ENCODE results near the gene FRMD1.
"Not testable (repeated sequence)": the region's sequence is repeated elsewhere in the genome, so short reads cannot be mapped to it uniquely, and the experiment has no call there.

FRMD1 gene

DNA sequence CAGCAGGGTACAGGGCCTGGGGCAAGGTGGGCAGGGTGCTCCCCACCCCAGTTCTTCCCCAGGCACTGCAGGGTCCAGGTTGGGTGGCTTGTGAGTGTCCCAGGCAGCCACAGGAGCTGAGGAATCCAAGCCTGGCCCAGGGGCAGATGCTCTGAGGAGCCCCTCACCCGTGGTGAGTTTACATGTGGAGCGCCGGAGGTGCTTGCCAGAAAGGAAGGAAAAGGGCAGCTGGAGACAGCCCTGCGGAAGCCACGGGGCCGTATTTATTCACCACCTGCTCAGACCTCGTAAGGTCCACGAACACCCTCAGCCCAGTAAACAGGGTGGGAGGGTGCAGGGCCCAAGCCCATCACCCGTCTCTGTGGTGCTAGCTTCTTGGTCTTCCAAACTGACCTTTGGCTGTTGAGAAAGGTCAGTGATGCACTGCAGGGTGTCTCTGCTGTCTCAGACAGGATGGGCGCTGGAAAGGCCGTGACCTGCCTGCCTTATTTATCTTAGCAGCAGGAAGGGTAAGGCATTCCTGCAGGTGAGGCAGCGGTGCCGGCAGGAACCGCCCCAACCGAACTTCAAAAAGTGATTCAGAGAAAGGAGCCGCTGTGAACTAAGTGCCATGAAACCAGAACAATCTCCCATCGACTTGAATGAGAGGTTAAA, 4.0 kb upstream of the FRMD1 start:
- FAIRE-seq (no peak), DNase-seq (ENCODE audit: insufficient read length) (no peak)
- TF ChIP-seq TAF1 (IDR thresholded peaks at IDR 0.05; ENCODE audit: borderline replicate concordance, low read depth, low read length), result no peak
- no peak for TF ChIP-seq POLR2A (IDR thresholded peaks at IDR 0.05; ENCODE audit: low read depth, low read length)
- no peak for TF ChIP-seq POLR2AphosphoS5 (IDR thresholded peaks at IDR 0.05; ENCODE audit: low read depth, low read length)

DNA sequence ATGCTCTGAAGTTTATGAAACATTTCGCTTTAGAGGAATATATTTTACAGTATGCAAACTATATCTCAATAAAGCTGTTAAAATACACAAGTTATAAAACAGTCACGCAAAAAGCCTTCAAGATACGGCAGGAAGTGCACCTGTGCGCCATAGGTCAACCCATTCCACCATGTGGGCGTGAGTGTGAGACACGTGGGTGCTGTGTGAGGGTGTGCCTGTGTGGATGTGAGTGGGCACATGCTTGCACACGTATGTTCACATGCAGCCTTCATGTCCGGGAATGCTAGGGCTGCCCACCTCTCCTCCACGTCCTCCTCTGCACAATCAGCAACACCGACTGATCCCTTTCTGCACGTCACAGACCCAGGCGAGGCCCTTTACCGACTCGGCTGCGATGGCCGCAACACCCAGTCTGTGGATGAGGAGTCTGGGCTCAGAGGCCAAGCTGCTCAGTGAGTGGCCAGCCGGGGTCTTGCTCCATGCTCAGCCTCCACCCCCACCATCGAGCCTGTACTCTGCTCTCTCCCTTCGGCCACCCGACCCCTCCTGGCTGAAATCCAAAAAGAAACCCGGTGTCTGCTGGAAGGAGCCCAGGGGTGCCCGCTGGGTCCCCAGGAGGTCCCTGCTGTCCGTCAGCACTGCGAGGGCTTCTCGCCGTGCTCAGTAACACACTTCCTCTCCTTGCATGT, 3.0 kb upstream of the FRMD1 start:
- TF ChIP-seq TAF1 (IDR thresholded peaks at IDR 0.05; ENCODE audit: borderline replicate concordance, low read depth, low read length) (no peak), POLR2AphosphoS5 (IDR thresholded peaks at IDR 0.05; ENCODE audit: low read depth, low read length) (no peak), POLR2A (IDR thresholded peaks at IDR 0.05; ENCODE audit: low read depth, low read length) (no peak)
- DNase-seq (ENCODE audit: insufficient read length) (no peak), FAIRE-seq (no peak)

DNA sequence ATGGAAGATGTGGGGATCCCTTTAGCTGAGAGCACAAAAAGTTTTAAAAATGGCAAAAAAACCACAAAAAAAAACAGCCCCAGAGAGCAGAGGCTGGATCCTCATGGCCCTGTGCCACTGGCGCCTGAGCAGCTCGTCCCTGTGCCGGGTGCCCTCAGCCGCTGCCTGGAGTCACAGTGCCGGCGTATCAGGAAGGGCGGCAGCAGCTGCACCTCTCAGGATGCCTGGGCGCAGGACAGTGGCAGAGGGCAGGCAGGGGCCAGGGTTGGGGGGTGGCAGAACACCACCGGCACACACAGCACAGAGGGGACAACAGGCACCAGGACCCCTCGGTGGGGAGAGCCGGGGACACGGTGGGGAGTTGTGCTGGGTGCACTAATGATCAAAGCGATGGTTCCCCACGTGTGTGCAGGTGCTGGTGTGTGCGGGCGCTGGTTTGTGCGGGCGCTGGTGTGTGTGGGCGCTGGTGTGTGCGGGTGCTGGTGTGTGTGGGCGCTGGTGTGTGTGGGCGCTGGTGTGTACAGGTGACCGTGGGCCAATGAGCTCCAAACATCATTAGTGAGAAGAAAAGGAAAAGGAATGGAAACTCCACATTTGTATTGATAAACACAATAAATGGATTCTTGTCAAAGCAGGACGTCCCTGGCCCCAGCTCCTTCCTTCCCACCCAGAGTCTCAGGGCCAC, 1.5 kb upstream of the FRMD1 start:
- no peak for FAIRE-seq
- TF ChIP-seq POLR2AphosphoS5 (IDR thresholded peaks at IDR 0.05; ENCODE audit: low read depth, low read length) (no peak), POLR2A (IDR thresholded peaks at IDR 0.05; ENCODE audit: low read depth, low read length) (no peak), TAF1 (IDR thresholded peaks at IDR 0.05; ENCODE audit: borderline replicate concordance, low read depth, low read length) (no peak)
- DNase-seq (ENCODE audit: insufficient read length), result no peak

DNA sequence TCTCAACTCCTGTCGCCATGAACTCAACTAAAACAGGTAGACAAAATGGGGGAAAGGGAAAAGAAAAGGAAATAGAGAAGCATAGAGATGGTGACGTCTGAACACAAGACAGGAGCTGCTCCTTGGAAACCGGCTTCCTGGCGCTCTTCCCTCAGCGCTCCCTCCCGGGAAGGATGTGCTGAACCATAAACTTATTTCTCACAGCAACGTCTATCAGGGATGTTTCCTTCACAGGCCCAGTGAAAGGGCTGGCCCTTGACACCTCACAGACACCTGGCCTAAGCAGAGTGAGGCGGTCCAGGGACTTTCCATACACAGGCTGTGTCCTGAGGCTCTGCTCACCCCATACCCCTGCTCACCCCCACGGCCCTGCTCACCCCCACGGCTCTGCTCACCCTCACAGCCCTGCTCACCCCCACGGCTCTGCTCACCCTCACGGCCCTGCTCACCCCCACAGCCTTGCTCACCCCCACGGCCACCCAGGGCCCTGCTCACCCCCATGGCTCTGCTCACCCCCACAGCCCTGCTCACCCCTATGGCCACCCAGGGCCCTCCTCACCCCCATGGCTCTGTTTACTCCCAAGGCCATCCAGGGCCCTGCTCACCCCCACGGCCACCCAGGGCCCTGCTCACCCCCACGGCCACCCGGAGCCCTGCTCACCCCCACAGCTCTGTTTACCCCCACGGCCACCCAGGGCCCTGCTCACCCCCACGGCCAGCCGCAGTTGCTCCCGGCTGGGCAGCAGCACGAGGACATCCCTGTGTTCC, 653 bp downstream of the FRMD1 start:
- no peak for FAIRE-seq
- TF ChIP-seq TAF1 (IDR thresholded peaks at IDR 0.05; ENCODE audit: borderline replicate concordance, low read depth, low read length) (no peak), POLR2AphosphoS5 (IDR thresholded peaks at IDR 0.05; ENCODE audit: low read depth, low read length) (no peak), POLR2A (IDR thresholded peaks at IDR 0.05; ENCODE audit: low read depth, low read length) (no peak)
- DNase-seq (ENCODE audit: insufficient read length), result no peak

DNA sequence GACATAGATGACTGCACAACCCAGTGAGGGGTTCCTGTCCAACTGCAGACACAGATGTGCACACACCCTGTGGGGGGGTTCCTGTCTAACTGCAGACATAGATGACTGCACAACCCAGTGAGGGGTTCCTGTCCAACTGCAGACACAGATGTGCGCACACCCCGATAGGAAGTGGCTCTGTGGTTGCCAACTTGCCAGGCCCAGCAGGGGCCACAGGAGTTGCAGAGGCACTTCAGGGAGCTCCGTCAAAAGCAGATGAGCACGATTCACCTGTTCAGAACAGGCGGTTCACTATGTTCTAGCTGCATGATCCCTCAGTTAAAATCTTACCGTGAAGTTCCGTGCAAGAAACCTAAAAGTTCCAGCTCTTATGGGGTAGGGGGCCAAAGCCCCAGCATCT, 1.6 kb downstream of the FRMD1 start:
- not testable (repeated sequence) for FAIRE-seq; DNase-seq (ENCODE audit: insufficient read length)

DNA sequence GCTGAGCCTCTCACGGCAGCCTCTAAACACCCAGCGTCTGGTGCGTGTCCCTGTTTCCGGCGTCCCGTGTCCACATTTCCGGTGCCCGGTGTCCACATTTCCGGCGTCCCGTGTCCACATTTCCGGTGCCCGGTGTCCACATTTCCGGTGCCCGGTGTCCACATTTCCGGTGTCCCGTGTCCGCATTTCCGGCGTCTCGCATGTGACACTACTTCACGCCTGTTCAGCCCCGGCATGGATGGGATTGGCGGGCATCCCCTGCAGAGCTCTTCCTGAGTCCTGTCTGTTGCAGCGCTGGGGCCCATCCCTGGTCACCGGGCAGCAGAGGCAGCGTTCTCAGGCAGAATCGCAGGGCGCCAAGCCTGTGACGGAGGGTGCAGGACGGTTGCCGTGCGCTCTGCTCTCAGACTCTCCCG, 3.2 kb downstream of the FRMD1 start:
- FAIRE-seq, result no peak
- DNase-seq (ENCODE audit: insufficient read length), result no peak
- TF ChIP-seq POLR2AphosphoS5 (IDR thresholded peaks at IDR 0.05; ENCODE audit: low read depth, low read length), result no peak
- no peak for TF ChIP-seq TAF1 (IDR thresholded peaks at IDR 0.05; ENCODE audit: borderline replicate concordance, low read depth, low read length)
- TF ChIP-seq POLR2A (IDR thresholded peaks at IDR 0.05; ENCODE audit: low read depth, low read length), result no peak

DNA sequence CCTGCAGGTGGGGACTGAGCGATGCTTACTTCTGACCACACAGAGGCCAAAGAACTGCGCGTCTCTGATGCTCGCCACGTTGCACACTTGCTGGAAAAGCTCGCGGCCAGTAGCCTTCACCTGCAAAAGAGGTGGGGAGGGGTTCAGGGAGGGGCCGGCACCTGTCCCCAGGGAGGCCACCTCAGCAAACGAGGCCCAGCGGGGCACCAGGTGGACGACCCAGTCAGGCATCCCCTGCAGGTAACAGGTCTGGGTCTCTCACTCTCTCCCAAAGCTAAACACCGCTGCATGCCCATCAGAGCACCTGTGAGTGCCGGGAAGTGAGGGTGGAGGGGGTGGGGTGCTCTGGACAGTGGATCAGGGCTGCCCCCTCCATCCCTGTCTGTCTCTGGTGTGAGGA, 3.8 kb downstream of the FRMD1 start:
- TF ChIP-seq POLR2AphosphoS5 (IDR thresholded peaks at IDR 0.05; ENCODE audit: low read depth, low read length), result no peak
- no peak for TF ChIP-seq POLR2A (IDR thresholded peaks at IDR 0.05; ENCODE audit: low read depth, low read length)
- TF ChIP-seq TAF1 (IDR thresholded peaks at IDR 0.05; ENCODE audit: borderline replicate concordance, low read depth, low read length), result no peak
- no peak for DNase-seq (ENCODE audit: insufficient read length)
- FAIRE-seq, result no peak

DNA sequence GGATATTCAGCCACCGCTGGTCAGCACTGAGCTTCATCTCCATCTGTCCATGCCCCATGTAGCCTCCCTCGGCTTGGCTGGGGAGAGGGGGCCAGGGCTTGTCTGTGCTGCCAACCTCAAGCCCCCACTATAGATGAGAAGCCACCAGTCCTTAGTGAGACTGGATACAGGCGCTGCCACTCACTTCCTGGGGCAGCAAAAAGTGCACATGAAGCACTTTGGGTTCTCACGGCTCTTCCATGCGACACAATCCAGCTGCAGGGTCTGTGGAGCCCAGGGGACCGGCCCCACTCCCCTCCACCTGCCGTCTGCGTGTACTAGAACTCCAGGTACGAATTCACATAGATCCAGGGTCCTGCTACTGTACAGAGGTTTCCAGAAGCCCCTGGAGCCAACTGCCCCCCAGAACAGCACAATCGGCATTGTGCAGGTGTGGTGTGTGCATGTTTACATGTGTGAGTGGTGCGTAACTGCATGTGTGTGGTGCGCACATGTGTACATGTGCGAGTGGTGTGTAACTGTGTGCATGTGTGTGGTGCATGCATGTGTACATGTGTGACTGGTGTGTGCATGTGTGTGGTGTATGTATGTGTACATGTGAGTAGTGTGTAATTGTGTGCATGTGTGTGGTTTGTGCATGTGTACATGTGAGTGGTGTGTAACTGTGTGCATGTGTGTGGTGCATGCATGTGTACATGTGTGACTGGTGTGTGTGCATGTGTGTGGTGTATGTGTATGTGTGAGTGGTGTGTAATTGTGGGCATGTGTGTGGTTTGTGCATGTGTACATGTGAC, 4.9 kb downstream of the FRMD1 start:
- no peak for DNase-seq (ENCODE audit: insufficient read length)
- TF ChIP-seq POLR2AphosphoS5 (IDR thresholded peaks at IDR 0.05; ENCODE audit: low read depth, low read length) (no peak), TAF1 (IDR thresholded peaks at IDR 0.05; ENCODE audit: borderline replicate concordance, low read depth, low read length) (no peak), POLR2A (IDR thresholded peaks at IDR 0.05; ENCODE audit: low read depth, low read length) (no peak)
- FAIRE-seq, result no peak

DNA sequence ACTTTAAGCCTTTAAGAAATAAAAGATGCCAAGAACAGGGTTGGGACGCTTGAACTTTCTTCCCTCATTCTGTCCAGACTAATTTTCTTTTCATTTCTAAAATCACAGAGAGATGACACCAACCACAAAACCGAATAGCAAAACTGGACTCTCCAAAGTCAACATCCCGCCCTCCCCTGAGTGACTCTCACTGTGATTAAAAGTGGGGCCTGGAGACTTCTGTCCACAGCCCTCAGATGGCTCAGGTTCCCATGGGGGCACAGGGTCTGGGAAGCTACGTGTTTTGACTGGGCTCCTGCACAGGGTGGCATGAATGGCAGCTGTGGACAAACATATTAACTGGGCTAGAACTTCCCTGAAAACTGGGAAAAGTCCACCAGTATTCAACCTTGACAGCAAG, 6.3 kb downstream of the FRMD1 start:
- TF ChIP-seq TAF1 (IDR thresholded peaks at IDR 0.05; ENCODE audit: borderline replicate concordance, low read depth, low read length) (no peak), POLR2AphosphoS5 (IDR thresholded peaks at IDR 0.05; ENCODE audit: low read depth, low read length) (no peak), POLR2A (IDR thresholded peaks at IDR 0.05; ENCODE audit: low read depth, low read length) (no peak)
- FAIRE-seq (no peak), DNase-seq (ENCODE audit: insufficient read length) (no peak)

DNA sequence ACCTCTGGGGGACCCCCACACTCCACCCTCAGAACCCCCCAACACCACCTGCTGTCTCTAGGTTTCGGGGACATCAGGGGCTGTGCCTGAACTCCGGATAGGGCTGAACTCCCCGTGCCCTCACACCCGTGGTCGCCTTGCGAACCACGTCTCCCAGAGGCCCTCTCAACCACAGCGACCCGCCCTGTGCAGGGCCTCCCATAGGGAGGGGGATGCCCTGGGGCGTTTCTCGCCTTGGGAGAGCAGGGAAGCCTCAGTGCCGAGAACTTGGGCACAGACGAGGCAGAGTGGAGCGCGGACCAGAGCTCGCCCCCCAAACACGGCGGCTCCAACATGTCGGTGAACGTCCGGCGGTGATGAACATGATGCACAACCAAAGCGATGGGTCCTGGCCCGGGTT, 6.8 kb downstream of the FRMD1 start:
- DNase-seq (ENCODE audit: insufficient read length), result no peak
- FAIRE-seq, result no peak
- no peak for TF ChIP-seq TAF1 (IDR thresholded peaks at IDR 0.05; ENCODE audit: borderline replicate concordance, low read depth, low read length)
- no peak for TF ChIP-seq POLR2A (IDR thresholded peaks at IDR 0.05; ENCODE audit: low read depth, low read length)
- TF ChIP-seq POLR2AphosphoS5 (IDR thresholded peaks at IDR 0.05; ENCODE audit: low read depth, low read length), result no peak

DNA sequence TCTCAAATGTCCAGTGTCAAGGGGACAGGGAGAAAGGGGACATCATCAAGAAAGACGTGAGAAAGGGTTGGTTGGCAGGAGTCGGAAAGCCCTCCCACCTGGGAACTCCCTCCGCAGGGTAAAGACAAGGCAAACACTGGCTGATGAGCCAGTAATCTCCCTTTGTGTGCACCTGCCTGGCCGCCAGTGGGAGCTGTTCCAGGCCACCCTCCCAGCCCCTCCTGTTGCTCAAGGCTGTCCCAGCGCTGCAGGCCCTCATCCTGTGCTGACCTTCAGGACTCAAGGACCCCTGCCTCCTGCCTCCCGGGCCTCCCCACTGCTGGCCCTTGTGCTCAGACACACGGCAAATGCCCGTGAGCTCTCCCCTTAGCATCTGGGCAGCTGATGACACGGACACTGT, 7.4 kb downstream of the FRMD1 start:
- FAIRE-seq, result no peak
- no peak for DNase-seq (ENCODE audit: insufficient read length)
- no peak for TF ChIP-seq POLR2AphosphoS5 (IDR thresholded peaks at IDR 0.05; ENCODE audit: low read depth, low read length)
- TF ChIP-seq POLR2A (IDR thresholded peaks at IDR 0.05; ENCODE audit: low read depth, low read length), result no peak
- no peak for TF ChIP-seq TAF1 (IDR thresholded peaks at IDR 0.05; ENCODE audit: borderline replicate concordance, low read depth, low read length)
